ENCODE measurements around the gene LHPP. TPM values are rescaled to one million over a fixed set of nuclear protein-coding genes. Genes with fewer than 3 reads are reported as not detected.

Gene LHPP
- total RNA-seq, 1 donor from 2014 or later = 15.2 TPM

DNA sequence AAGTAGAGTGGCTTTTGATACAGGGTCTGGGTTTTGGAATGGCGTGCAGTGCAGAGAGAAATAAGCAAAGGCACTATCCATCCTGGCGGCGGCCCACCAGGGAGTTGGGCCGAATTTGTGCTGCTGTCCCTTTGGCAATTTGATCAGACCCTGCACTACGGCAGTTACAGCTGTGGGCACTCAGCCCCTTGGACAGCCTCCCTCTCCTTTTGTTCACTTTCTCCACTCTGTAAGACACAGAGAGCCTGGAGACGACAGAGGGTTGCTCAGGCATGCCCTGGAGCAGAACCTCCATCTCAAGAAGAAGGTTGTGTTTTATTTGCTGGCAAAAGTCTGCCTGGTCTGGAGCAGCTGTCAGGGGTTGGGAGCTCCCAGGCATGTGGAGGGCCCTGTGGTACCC lies 55.8 kb downstream of the LHPP start:
- TF ChIP-seq, protein P1, sequence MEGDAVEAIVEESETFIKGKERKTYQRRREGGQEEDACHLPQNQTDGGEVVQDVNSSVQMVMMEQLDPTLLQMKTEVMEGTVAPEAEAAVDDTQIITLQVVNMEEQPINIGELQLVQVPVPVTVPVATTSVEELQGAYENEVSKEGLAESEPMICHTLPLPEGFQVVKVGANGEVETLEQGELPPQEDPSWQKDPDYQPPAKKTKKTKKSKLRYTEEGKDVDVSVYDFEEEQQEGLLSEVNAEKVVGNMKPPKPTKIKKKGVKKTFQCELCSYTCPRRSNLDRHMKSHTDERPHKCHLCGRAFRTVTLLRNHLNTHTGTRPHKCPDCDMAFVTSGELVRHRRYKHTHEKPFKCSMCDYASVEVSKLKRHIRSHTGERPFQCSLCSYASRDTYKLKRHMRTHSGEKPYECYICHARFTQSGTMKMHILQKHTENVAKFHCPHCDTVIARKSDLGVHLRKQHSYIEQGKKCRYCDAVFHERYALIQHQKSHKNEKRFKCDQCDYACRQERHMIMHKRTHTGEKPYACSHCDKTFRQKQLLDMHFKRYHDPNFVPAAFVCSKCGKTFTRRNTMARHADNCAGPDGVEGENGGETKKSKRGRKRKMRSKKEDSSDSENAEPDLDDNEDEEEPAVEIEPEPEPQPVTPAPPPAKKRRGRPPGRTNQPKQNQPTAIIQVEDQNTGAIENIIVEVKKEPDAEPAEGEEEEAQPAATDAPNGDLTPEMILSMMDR (IDR thresholded peaks at IDR 0.05; ENCODE audit: unreplicated experiment) = no peak
- no peak overlapping the region for H3K27ac Mint-ChIP-seq
- peaks cover 35% of the 10 kb centered on the region for H3K27me3 Mint-ChIP-seq
- H3K9me3 Mint-ChIP-seq (ENCODE audit: low read depth) = no peaks in the 10 kb centered on the region
- peaks cover 1% of the 10 kb centered on the region for H3K36me3 Mint-ChIP-seq (ENCODE audit: insufficient read depth)
- H3K4me1 Mint-ChIP-seq (ENCODE audit: low read depth) = peaks cover 4% of the 10 kb centered on the region
- no peak for DNase-seq (ENCODE audit: low spot score, unreplicated experiment)
- H3K4me3 Mint-ChIP-seq (ENCODE audit: low read depth) = no peak overlapping the region

DNA sequence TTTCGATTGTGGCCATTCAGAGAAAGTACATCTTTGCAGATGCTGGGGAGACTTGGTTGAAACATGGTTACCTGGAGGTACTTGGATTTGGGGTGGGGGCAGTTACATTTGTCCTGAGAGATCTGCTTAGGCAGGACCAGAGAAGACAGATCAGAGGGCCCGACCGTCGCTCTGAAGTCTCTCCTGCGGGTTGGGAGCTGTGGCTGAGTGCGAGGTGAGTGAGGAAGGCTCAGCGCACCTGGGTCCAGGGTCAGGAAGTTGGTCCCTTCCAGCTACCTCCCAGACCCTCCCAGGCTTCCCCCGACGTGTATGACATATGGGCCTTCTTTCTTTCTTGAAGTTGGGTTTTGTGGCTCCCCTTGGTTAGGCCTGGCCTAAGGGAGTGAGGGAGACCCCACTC lies 56.3 kb downstream of the LHPP start:
- peaks cover 6% of the 10 kb centered on the region for H3K4me1 Mint-ChIP-seq (ENCODE audit: low read depth)
- H3K9me3 Mint-ChIP-seq (ENCODE audit: low read depth) = no peaks in the 10 kb centered on the region
- peaks cover 38% of the 10 kb centered on the region for H3K27me3 Mint-ChIP-seq
- H3K4me3 Mint-ChIP-seq (ENCODE audit: low read depth) = no peak overlapping the region
- TF ChIP-seq, protein P1 (IDR thresholded peaks at IDR 0.05; ENCODE audit: unreplicated experiment) = no peak
- no peak for DNase-seq (ENCODE audit: low spot score, unreplicated experiment)
- no peak overlapping the region for H3K27ac Mint-ChIP-seq
- H3K36me3 Mint-ChIP-seq (ENCODE audit: insufficient read depth) = peaks cover 1% of the 10 kb centered on the region

DNA sequence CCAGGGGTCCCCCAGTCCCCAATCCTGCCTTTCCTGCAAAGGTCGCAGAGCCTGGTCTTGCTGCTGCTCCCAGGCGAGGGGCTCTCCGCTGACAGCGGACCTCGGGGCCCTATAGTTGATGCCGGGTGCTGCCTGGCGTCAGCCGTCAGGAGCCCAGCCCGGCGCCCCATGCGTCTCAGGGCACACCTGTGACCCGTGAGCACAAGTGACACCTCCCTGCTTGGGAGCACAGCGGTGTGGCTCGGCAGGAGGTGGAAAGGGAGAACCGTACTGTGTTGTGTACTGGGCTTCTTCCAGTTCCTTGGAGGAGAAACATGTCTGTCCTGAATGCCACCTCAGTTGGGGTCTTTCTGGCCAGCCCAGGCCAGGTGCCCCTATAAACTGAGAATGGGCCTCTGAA lies 56.7 kb downstream of the LHPP start:
- TF ChIP-seq, protein P1 (IDR thresholded peaks at IDR 0.05; ENCODE audit: unreplicated experiment) = no peak
- Mint-ChIP-seq H3K4me3 (ENCODE audit: low read depth) (no peak overlapping the region), H3K9me3 (ENCODE audit: low read depth) (no peaks in the 10 kb centered on the region), H3K27me3 (peaks cover 42% of the 10 kb centered on the region), H3K36me3 (ENCODE audit: insufficient read depth) (peaks cover 1% of the 10 kb centered on the region), H3K27ac (no peak overlapping the region), H3K4me1 (ENCODE audit: low read depth) (peaks cover 11% of the 10 kb centered on the region)
- no peak for DNase-seq (ENCODE audit: low spot score, unreplicated experiment)

DNA sequence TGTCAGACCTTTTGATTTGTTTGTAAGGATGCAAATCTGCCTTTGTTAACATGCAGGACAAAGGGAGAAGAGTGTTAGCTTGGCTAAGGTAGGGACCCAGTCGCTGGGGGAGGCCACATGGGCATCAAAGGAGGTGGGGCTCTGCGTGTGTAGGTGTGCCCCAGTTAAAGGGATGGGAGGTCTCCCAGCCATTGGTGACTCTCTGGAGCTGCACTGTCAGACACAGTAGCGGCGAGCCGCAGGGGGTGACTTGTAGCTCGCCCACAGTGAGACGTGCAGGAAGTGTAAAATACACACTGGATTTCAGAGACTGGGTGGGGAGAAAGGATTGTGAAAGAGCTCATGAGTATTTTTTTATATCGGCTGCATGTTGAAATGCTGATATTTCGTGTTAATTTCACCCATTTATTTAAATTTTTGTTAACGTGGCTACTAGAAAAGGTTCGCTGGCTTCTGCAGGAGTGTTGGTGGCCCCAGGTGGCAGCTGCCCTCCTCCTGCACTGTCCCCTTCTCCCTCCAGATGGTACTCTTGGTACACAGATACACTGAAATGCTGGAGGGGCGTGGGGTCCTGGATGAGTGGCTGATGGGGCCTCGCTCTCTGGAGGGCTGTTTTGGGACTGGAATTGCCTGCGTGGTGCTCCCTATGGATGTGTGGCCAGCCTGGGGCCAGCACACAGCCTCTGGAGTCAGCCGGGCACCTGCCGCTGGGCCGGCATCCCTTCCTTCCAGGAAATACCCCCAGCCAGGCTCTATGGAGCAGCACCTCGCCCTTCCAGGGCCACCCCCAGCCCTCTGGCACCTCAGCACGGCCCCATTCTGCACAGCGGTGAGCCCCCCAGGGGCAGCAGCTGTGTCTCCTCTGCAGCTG lies 59.2 kb downstream of the LHPP start:
- Mint-ChIP-seq H3K27ac (no peak overlapping the region), H3K4me1 (ENCODE audit: low read depth) (peaks cover 14% of the 10 kb centered on the region), H3K27me3 (peaks cover 30% of the 10 kb centered on the region), H3K36me3 (ENCODE audit: insufficient read depth) (peaks cover 1% of the 10 kb centered on the region), H3K4me3 (ENCODE audit: low read depth) (no peak overlapping the region), H3K9me3 (ENCODE audit: low read depth) (no peaks in the 10 kb centered on the region)
- no peak for DNase-seq (ENCODE audit: low spot score, unreplicated experiment)
- TF ChIP-seq, protein P1 (IDR thresholded peaks at IDR 0.05; ENCODE audit: unreplicated experiment) = no peak

DNA sequence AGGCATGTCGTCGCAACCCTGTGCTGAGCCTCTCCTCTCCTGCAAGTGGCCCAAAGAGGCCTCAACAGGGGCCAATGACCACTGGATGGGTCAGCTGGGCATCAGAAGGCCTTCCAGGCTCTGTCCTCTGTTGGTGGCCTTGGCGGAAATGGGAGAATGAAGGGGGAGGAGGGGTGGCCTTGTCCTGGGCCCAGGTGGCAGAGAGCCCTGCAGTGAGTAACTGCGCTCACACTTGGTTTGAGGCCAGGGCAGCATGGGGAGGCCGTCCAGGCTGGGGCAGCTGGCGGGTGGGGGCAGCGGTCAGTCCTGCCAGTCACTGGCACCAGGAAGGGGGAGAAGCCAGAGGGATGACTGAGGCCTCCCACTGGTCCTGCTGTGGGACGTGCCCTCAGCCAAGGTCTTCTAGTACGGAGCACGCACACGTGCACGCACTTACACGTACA lies 59.8 kb downstream of the LHPP start:
- no peaks in the 10 kb centered on the region for H3K9me3 Mint-ChIP-seq (ENCODE audit: low read depth)
- peaks cover 1% of the 10 kb centered on the region for H3K36me3 Mint-ChIP-seq (ENCODE audit: insufficient read depth)
- no peak overlapping the region for H3K4me3 Mint-ChIP-seq (ENCODE audit: low read depth)
- peaks cover 12% of the 10 kb centered on the region for H3K4me1 Mint-ChIP-seq (ENCODE audit: low read depth)
- H3K27me3 Mint-ChIP-seq = peaks cover 24% of the 10 kb centered on the region
- DNase-seq (ENCODE audit: low spot score, unreplicated experiment) = no peak
- no peak overlapping the region for H3K27ac Mint-ChIP-seq
- TF ChIP-seq, protein P1 (IDR thresholded peaks at IDR 0.05; ENCODE audit: unreplicated experiment) = no peak

All from progenitor cell of endocrine pancreas (in vitro differentiated cells).